PC-3 (cell line): ENCODE results near the gene DHRS7. TPM values are rescaled to one million over a fixed set of nuclear protein-coding genes. Genes with fewer than 3 reads are reported as not detected.

ENCODE experiments used
- ATAC-seq: fragments of 200-7000 bp; cut with Tn5 transposase; 2 replicates; pipeline ENCODE4 v1.9.1; 2020; ENCODE audit warnings: mild to moderate bottlenecking, moderate library complexity
- Bru-seq: library from RNA; stranded (reverse); fragments of 400-500 nt; gene quantifications from one replicate; lab custom pipeline; 2021; lab: Mats Ljungman, UMichigan
- BruChase-seq, 2 experiments: library from RNA; stranded (reverse); fragments of 400-500 nt; gene quantifications; one replicate each; lab custom pipeline; 2021; lab: Mats Ljungman, UMichigan
- BruUV-seq: library from RNA; stranded (reverse); fragments of 400-500 nt; replicated peaks from 2 replicates; lab custom pipeline; 2021; lab: Mats Ljungman, UMichigan
- CTCF ChIA-PET: fragments of 300-600 bp; sonication (Branson Sonifier 250); formaldehyde crosslinking; loops from one replicate; lab custom pipeline; 2022; ENCODE audit warnings: antibody characterized with exemption; lab: Charles Lee
- POLR2A ChIA-PET: fragments of 300-600 bp; sonication (Branson Sonifier 250); formaldehyde crosslinking; loops from one replicate; lab custom pipeline; 2022; ENCODE audit warnings: antibody characterized with exemption; ENCODE audit not compliant: unreplicated experiment; lab: Charles Lee
- DNase-seq: peaks from one replicate; pipeline ENCODE4 v3.0.0-alpha.2; 2015
- H2AFZ ChIP-seq: fragments of 300-600 bp; sonication (generic); 2 replicates; pipeline ENCODE4 v1.6.0; 2016; ENCODE audit warnings: antibody characterized with exemption, low read length
- H3F3A ChIP-seq: fragments of 300-600 bp; sonication (generic); one replicate; pipeline ENCODE4 v1.6.0; 2017; ENCODE audit warnings: antibody characterized with exemption, low read length, control low read depth, mild to moderate bottlenecking; ENCODE audit not compliant: unreplicated experiment
- H3K27ac ChIP-seq: fragments of 300-600 bp; sonication (generic); 2 replicates; pipeline ENCODE4 v1.5.1; 2016; ENCODE audit warnings: mild to moderate bottlenecking, low read length
- H3K27me3 ChIP-seq: fragments of 300-600 bp; sonication (generic); 2 replicates; pipeline ENCODE4 v1.6.1; 2016; ENCODE audit warnings: low read length, mixed read lengths
- H3K36me3 ChIP-seq: fragments of 300-600 bp; sonication (generic); 2 replicates; pipeline ENCODE4 v1.6.1; 2016; ENCODE audit warnings: low read depth, mixed run types, low read length, mixed read lengths
- H3K4me1 ChIP-seq: fragments of 300-600 bp; sonication (generic); 2 replicates; pipeline ENCODE4 v1.5.1; 2016; ENCODE audit warnings: low read length; ENCODE audit not compliant: insufficient read depth
- H3K4me2 ChIP-seq: fragments of 300-600 bp; sonication (generic); 2 replicates; pipeline ENCODE4 v1.6.0; 2016; ENCODE audit warnings: low read length
- H3K4me3 ChIP-seq: fragments of 300-600 bp; sonication (generic); 2 replicates; pipeline ENCODE4 v1.5.1; 2016; ENCODE audit warnings: mild to moderate bottlenecking, low read length, mixed read lengths
- H3K79me2 ChIP-seq: fragments of 300-600 bp; sonication (generic); 2 replicates; pipeline ENCODE4 v1.6.1; 2017; ENCODE audit warnings: low read length, mixed read lengths
- H3K9ac ChIP-seq: fragments of 300-600 bp; sonication (generic); 2 replicates; pipeline ENCODE4 v1.6.0; 2016; ENCODE audit warnings: mild to moderate bottlenecking, low read length
- H3K9me2 ChIP-seq: fragments of 300-600 bp; sonication (generic); replicated peaks from 2 replicates; pipeline ENCODE4 v1.6.1; 2016; ENCODE audit warnings: mixed run types, low read length, mixed read lengths
- H3K9me3 ChIP-seq: fragments of 300-600 bp; sonication (generic); 2 replicates; pipeline ENCODE4 v1.6.1; 2016; ENCODE audit warnings: low read length, mixed read lengths
- H4K20me1 ChIP-seq: fragments of 300-600 bp; sonication (generic); 2 replicates; pipeline ENCODE4 v1.6.1; 2016; ENCODE audit warnings: low read length, mixed read lengths
- EZH2 ChIP-seq: fragments of 300-600 bp; sonication (generic); IDR thresholded peaks from one replicate; pipeline ENCODE4 v1.6.1; 2017; ENCODE audit warnings: antibody characterized with exemption, mild to moderate bottlenecking, low read length; ENCODE audit not compliant: unreplicated experiment
- EZH2phosphoT487 ChIP-seq: fragments of 300-600 bp; sonication (generic); IDR thresholded peaks from 2 replicates; pipeline ENCODE4 v1.6.1; 2018; ENCODE audit warnings: mild to moderate bottlenecking, antibody characterized with exemption, low read length, borderline replicate concordance
- intact Hi-C: fragments of 100-400 bp; cut with micrococcal nuclease; formaldehyde crosslinking; loops from 2 replicates; pipeline ENCODE4 v1.9.0; 2023
- long read RNA-seq: library from polyadenylated mRNA; unstranded; transcript quantifications from one replicate; pipeline ENCODE4 v2.0.0, GENCODE V29; 2021; ENCODE audit not compliant: unreplicated experiment
- total RNA-seq: library from RNA; depleted of rRNA; stranded (reverse); fragments of >200 nt; gene quantifications from 2 replicates; pipeline ENCODE4 v1.2.3, GENCODE V29; 2014; rRNA removed
- TF ChIP-seq, protein P1 (sequence below): fragments of 300-600 bp; sonication (generic); conservative IDR thresholded peaks from 2 replicates; pipeline ENCODE4 v1.5.1; 2017; ENCODE audit warnings: antibody characterized with exemption, low read depth, mild to moderate bottlenecking, low read length

Gene DHRS7
- total RNA-seq (236 and 266 TPM in 2 replicates), Bru-seq, nascent RNA (percentile 78 among the genes with signal in this experiment), BruChase-seq, experiment 1, labeled RNA remaining after a 6-hour chase (percentile 76 among the genes with signal in this experiment), BruChase-seq, experiment 2, labeled RNA remaining after a 2-hour chase (percentile 67 among the genes with signal in this experiment)
- long read RNA-seq, transcript DHRS7-209 (7 exons, 1,322 nt) = major isoform, 301 of 347 reads
- long read RNA-seq, partial matches to known transcripts = 33 of 347 reads
- long read RNA-seq, other reads (novel, unspliced or antisense) = 10 of 347 reads

- peaks cover 34% of the 10 kb centered on the region for H3K4me1 ChIP-seq
- TSS peak; percentile 69 for BruUV-seq
- TF ChIP-seq EZH2 (no peak), EZH2phosphoT487 (peak; percentile 82)
- TF ChIP-seq, protein P1, sequence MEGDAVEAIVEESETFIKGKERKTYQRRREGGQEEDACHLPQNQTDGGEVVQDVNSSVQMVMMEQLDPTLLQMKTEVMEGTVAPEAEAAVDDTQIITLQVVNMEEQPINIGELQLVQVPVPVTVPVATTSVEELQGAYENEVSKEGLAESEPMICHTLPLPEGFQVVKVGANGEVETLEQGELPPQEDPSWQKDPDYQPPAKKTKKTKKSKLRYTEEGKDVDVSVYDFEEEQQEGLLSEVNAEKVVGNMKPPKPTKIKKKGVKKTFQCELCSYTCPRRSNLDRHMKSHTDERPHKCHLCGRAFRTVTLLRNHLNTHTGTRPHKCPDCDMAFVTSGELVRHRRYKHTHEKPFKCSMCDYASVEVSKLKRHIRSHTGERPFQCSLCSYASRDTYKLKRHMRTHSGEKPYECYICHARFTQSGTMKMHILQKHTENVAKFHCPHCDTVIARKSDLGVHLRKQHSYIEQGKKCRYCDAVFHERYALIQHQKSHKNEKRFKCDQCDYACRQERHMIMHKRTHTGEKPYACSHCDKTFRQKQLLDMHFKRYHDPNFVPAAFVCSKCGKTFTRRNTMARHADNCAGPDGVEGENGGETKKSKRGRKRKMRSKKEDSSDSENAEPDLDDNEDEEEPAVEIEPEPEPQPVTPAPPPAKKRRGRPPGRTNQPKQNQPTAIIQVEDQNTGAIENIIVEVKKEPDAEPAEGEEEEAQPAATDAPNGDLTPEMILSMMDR = peak; percentile 85
- peaks cover 37% of the 10 kb centered on the region for H3K79me2 ChIP-seq
- DNase-seq (peak; percentile 99), ATAC-seq (peak; percentile 95)
- no peaks in the 10 kb centered on the region for H4K20me1 ChIP-seq
- H3K36me3 ChIP-seq = no peaks in the 10 kb centered on the region
- intact Hi-C loops = loop anchor here (1.0 to 5.0 kb wide), 8 partner anchors 13 to 218 kb away; no protein-coding TSS in a partner anchor
- peak within 1 kb of the TSS; percentile 61 for H3K27ac ChIP-seq
- H2AFZ ChIP-seq = peak within 1 kb of the TSS; percentile 84
- POLR2A ChIA-PET = interaction anchor here (0.5 to 1.0 kb wide), 5 partner anchors 73 to 680 kb away, joined by 3 to 6 read pairs (median 3); partner anchors contain the start of genes JKAMP, L3HYPDH, PCNX4 and PPM1A
- no peaks in the 10 kb centered on the region for H3K27me3 ChIP-seq
- H3K9me3 ChIP-seq = no peaks in the 10 kb centered on the region
- H3K4me3 ChIP-seq = peak within 1 kb of the TSS; percentile 75
- H3K9me2 ChIP-seq = no peaks in the 10 kb centered on the region
- peak within 1 kb of the TSS; percentile 72 for H3K9ac ChIP-seq
- peak within 1 kb of the TSS; percentile 82 for H3K4me2 ChIP-seq
- no peaks in the 10 kb centered on the region for H3F3A ChIP-seq
- CTCF ChIA-PET = interaction anchor here (0.5 to 2.8 kb wide), 5 partner anchors 15 to 324 kb away, joined by 3 to 18 read pairs (median 6); no protein-coding TSS in a partner anchor
Observed at GRCh38 chr14:60164712-60165546, at the start of gene DHRS7. Gene DHRS7, minus strand, starts transcription at chr14:60165398. Its CDS starts 89 bp downstream, at chr14:60165309.

DNA sequence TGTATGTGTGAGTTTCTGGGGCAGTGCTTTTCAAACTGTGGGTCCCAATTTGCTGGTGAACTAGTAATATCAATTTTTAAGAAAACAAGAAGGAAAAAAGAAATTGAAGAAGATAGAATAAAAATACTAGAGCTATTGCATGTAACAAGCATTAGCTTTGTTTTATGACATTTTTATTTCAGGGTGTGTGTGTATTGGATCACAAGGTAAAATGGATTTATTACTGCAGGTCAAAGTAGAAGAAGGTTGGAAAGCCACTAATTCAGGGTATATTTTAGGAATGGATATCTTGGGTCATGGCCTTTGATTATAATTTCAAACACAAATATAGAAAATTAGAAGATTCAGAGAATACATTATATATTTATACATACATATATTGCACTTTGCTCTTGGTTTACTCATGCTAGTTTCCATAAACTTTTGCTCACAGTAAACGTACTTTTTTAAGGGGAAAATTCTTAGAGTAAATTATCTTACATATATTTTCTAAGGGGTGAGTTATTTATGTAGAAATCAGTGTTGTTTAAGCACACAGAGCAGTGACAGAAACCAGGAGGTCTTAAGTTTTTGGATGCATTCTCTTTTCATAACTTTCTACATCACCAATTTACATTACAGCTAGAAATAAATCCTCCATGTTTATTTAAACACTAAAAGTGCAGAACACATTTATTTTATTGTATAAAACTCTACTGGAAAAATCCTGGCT, 49.4 kb upstream of the DHRS7 start:
- no peaks in the 10 kb centered on the region for H3K27me3 ChIP-seq
- TF ChIP-seq, protein P1 = no peak
- TF ChIP-seq EZH2 (no peak), EZH2phosphoT487 (no peak)
- ChIA-PET CTCF (no interaction called here), POLR2A (no interaction called here)
- no peaks in the 10 kb centered on the region for H3K9me3 ChIP-seq
- H3K4me2 ChIP-seq = no peak overlapping the region
- intact Hi-C loops = no loop called here
- ATAC-seq (no peak), DNase-seq (no peak)
- no peaks in the 10 kb centered on the region for H3F3A ChIP-seq
- 0 out of 2 replicates have a peak, but pooled peaks cover 3% of the 10 kb centered on the region for H3K9me2 ChIP-seq
- BruUV-seq = no TSS peak
- H4K20me1 ChIP-seq = no peaks in the 10 kb centered on the region
- H3K4me1 ChIP-seq = no peaks in the 10 kb centered on the region
- no peaks in the 10 kb centered on the region for H3K36me3 ChIP-seq
- H3K4me3 ChIP-seq = no peak overlapping the region
- H3K27ac ChIP-seq = no peak overlapping the region
- H3K79me2 ChIP-seq = no peaks in the 10 kb centered on the region
- no peak overlapping the region for H3K9ac ChIP-seq
- no peak overlapping the region for H2AFZ ChIP-seq
